ENCODE measurements around the gene TMEM245.

The TMEM245 gene

GRCh38 chr9:109003116-109003515 lies 116.6 kb downstream of the TMEM245 start:
- Histone ChIP-seq H3K27me3 (ENCODE audit: control insufficient read depth in 3 of 3, insufficient read depth in 3 of 3, low read depth in 1 of 3, low read length in 3 of 3) (no peaks in the 10 kb centered on the region), H4K91ac (ENCODE audit: low read depth, low read length, poor library complexity) (no peak overlapping the region), H3K4ac (ENCODE audit: low read length) (no peak overlapping the region), H4K8ac (ENCODE audit: low read depth, low read length) (no peak overlapping the region), H3K4me1 (ENCODE audit: control insufficient read depth in 2 of 2, insufficient read depth in 1 of 2, low read depth in 1 of 2, low read length in 2 of 2) (no peaks in the 10 kb centered on the region), H3K9me3 (replicated peaks in 1 of 2; ENCODE audit: control insufficient read depth in 2 of 2, insufficient read depth in 1 of 2, low read depth in 1 of 2, low read length in 2 of 2) (peaks cover 2 to 28% of the 10 kb centered on the region in 2 donors), H2BK120ac (ENCODE audit: low read depth, low read length) (no peak overlapping the region), H2BK12ac (ENCODE audit: low read length) (no peak overlapping the region), H2BK15ac (ENCODE audit: low read length) (no peak overlapping the region), H3K27ac (replicated peaks; ENCODE audit: low read length) (no peak overlapping the region), H2AFZ (ENCODE audit: low read length) (no peak overlapping the region), H3K36me3 (replicated peaks in 1 of 2; ENCODE audit: control insufficient read depth in 2 of 2, insufficient read depth in 2 of 2, low read length in 2 of 2) (peaks cover under 1 to 21% of the 10 kb centered on the region in 2 donors), H3K14ac (ENCODE audit: low read length) (no peak overlapping the region), H3K23ac (ENCODE audit: low read depth, low read length, poor library complexity) (no peak overlapping the region), H3K18ac (ENCODE audit: low read length) (no peak overlapping the region), H3K9ac (ENCODE audit: low read depth, low read length, poor library complexity) (no peak overlapping the region), H2BK5ac (ENCODE audit: low read length) (no peak overlapping the region), H3K79me1 (ENCODE audit: low read depth, low read length) (no peaks in the 10 kb centered on the region), H3K4me2 (ENCODE audit: insufficient read depth, low read length, poor library complexity, severe bottlenecking) (no peak overlapping the region), H2AK5ac (ENCODE audit: low read depth, low read length) (no peak overlapping the region), H3K4me3 (ENCODE audit: low read length in 2 of 2) (no peak overlapping the region)
- no CpG with 5 or more reads among the region's 2 CpGs for whole genome bisulfite sequencing, 2 donors (ENCODE audit: extremely low coverage in 2 of 2, insufficient read length in 2 of 2, insufficient replicate concordance in 1 of 2)
- DNase-seq (ENCODE audit: low spot score): no peak

- Histone ChIP-seq H3K4ac (ENCODE audit: low read length) (no peak overlapping the region), H2BK120ac (ENCODE audit: low read depth, low read length) (no peak overlapping the region), H2AFZ (ENCODE audit: low read length) (no peak overlapping the region), H2BK5ac (ENCODE audit: low read length) (no peak overlapping the region), H3K23ac (ENCODE audit: low read depth, low read length, poor library complexity) (no peak overlapping the region), H4K8ac (ENCODE audit: low read depth, low read length) (no peak overlapping the region), H3K4me1 (ENCODE audit: control insufficient read depth in 2 of 2, insufficient read depth in 1 of 2, low read depth in 1 of 2, low read length in 2 of 2) (no peaks in the 10 kb centered on the region), H2AK5ac (ENCODE audit: low read depth, low read length) (no peak overlapping the region), H3K27ac (replicated peaks; ENCODE audit: low read length) (no peak overlapping the region), H3K36me3 (replicated peaks in 1 of 2; ENCODE audit: control insufficient read depth in 2 of 2, insufficient read depth in 2 of 2, low read length in 2 of 2) (peaks cover 2 to 30% of the 10 kb centered on the region in 2 donors), H3K18ac (ENCODE audit: low read length) (no peak overlapping the region), H3K27me3 (ENCODE audit: control insufficient read depth in 3 of 3, insufficient read depth in 3 of 3, low read depth in 1 of 3, low read length in 3 of 3) (no peaks in the 10 kb centered on the region), H3K14ac (ENCODE audit: low read length) (no peak overlapping the region), H3K79me1 (ENCODE audit: low read depth, low read length) (no peaks in the 10 kb centered on the region), H2BK12ac (ENCODE audit: low read length) (no peak overlapping the region), H4K91ac (ENCODE audit: low read depth, low read length, poor library complexity) (no peak overlapping the region), H3K4me2 (ENCODE audit: insufficient read depth, low read length, poor library complexity, severe bottlenecking) (no peak overlapping the region), H2BK15ac (ENCODE audit: low read length) (no peak overlapping the region), H3K9me3 (replicated peaks in 1 of 2; ENCODE audit: control insufficient read depth in 2 of 2, insufficient read depth in 1 of 2, low read depth in 1 of 2, low read length in 2 of 2) (peaks cover 2 to 28% of the 10 kb centered on the region in 2 donors), H3K4me3 (ENCODE audit: low read length in 2 of 2) (no peak overlapping the region), H3K9ac (ENCODE audit: low read depth, low read length, poor library complexity) (no peak overlapping the region)
- no CpG with 5 or more reads among the region's 4 CpGs for WGBS, 2 donors (ENCODE audit: extremely low coverage in 2 of 2, insufficient read length in 2 of 2, insufficient replicate concordance in 1 of 2)
- no peak for DNase-seq (ENCODE audit: low spot score)
Observed at GRCh38 chr9:109002141-109002540, 117.6 kb downstream of the TMEM245 start.

- peaks cover 2 to 28% of the 10 kb centered on the region in 2 donors for H3K9me3 ChIP-seq (replicated peaks in 1 of 2; ENCODE audit: control insufficient read depth in 2 of 2, insufficient read depth in 1 of 2, low read depth in 1 of 2, low read length in 2 of 2)
- H3K36me3 ChIP-seq (replicated peaks in 1 of 2; ENCODE audit: control insufficient read depth in 2 of 2, insufficient read depth in 2 of 2, low read length in 2 of 2): peaks cover 2 to 37% of the 10 kb centered on the region in 2 donors
- no peaks in the 10 kb centered on the region for H3K4me1 ChIP-seq (ENCODE audit: control insufficient read depth in 2 of 2, insufficient read depth in 1 of 2, low read depth in 1 of 2, low read length in 2 of 2)
- H2AK5ac ChIP-seq (ENCODE audit: low read depth, low read length): no peak overlapping the region
- no peak overlapping the region for H3K18ac ChIP-seq (ENCODE audit: low read length)
- H3K23ac ChIP-seq (ENCODE audit: low read depth, low read length, poor library complexity): no peak overlapping the region
- whole genome bisulfite sequencing, 2 donors (ENCODE audit: extremely low coverage in 2 of 2, insufficient read length in 2 of 2, insufficient replicate concordance in 1 of 2): no CpG with 5 or more reads among the region's 1 CpG
- H3K4me3 ChIP-seq (ENCODE audit: low read length in 2 of 2): no peak overlapping the region
- no peak overlapping the region for H2BK5ac ChIP-seq (ENCODE audit: low read length)
- H3K27ac ChIP-seq (replicated peaks; ENCODE audit: low read length): no peak overlapping the region
- no peak overlapping the region for H3K4me2 ChIP-seq (ENCODE audit: insufficient read depth, low read length, poor library complexity, severe bottlenecking)
- H2BK12ac ChIP-seq (ENCODE audit: low read length): no peak overlapping the region
- no peaks in the 10 kb centered on the region for H3K79me1 ChIP-seq (ENCODE audit: low read depth, low read length)
- no peak overlapping the region for H4K8ac ChIP-seq (ENCODE audit: low read depth, low read length)
- no peak overlapping the region for H2AFZ ChIP-seq (ENCODE audit: low read length)
- no peak overlapping the region for H2BK15ac ChIP-seq (ENCODE audit: low read length)
- no peak for DNase-seq (ENCODE audit: low spot score)
- no peak overlapping the region for H3K4ac ChIP-seq (ENCODE audit: low read length)
- H3K27me3 ChIP-seq (ENCODE audit: control insufficient read depth in 3 of 3, insufficient read depth in 3 of 3, low read depth in 1 of 3, low read length in 3 of 3): no peaks in the 10 kb centered on the region
- no peak overlapping the region for H4K91ac ChIP-seq (ENCODE audit: low read depth, low read length, poor library complexity)
- no peak overlapping the region for H3K14ac ChIP-seq (ENCODE audit: low read length)
- no peak overlapping the region for H3K9ac ChIP-seq (ENCODE audit: low read depth, low read length, poor library complexity)
- no peak overlapping the region for H2BK120ac ChIP-seq (ENCODE audit: low read depth, low read length)
Observed at GRCh38 chr9:109001275-109001676, 118.5 kb downstream of the TMEM245 start.

- Histone ChIP-seq H2BK12ac (ENCODE audit: low read length) (no peak overlapping the region), H2BK15ac (ENCODE audit: low read length) (no peak overlapping the region), H3K4me1 (ENCODE audit: control insufficient read depth in 2 of 2, insufficient read depth in 1 of 2, low read depth in 1 of 2, low read length in 2 of 2) (no peaks in the 10 kb centered on the region), H3K9ac (ENCODE audit: low read depth, low read length, poor library complexity) (no peak overlapping the region), H3K18ac (ENCODE audit: low read length) (no peak overlapping the region), H4K91ac (ENCODE audit: low read depth, low read length, poor library complexity) (no peak overlapping the region), H3K27ac (replicated peaks; ENCODE audit: low read length) (no peak overlapping the region), H2BK5ac (ENCODE audit: low read length) (no peak overlapping the region), H3K27me3 (ENCODE audit: control insufficient read depth in 3 of 3, insufficient read depth in 3 of 3, low read depth in 1 of 3, low read length in 3 of 3) (no peaks in the 10 kb centered on the region), H4K8ac (ENCODE audit: low read depth, low read length) (no peak overlapping the region), H3K14ac (ENCODE audit: low read length) (no peak overlapping the region), H2BK120ac (ENCODE audit: low read depth, low read length) (no peak overlapping the region), H3K23ac (ENCODE audit: low read depth, low read length, poor library complexity) (no peak overlapping the region), H3K9me3 (replicated peaks in 1 of 2; ENCODE audit: control insufficient read depth in 2 of 2, insufficient read depth in 1 of 2, low read depth in 1 of 2, low read length in 2 of 2) (peaks cover 0 to 6% of the 10 kb centered on the region in 2 donors), H2AFZ (ENCODE audit: low read length) (no peak overlapping the region), H3K4me2 (ENCODE audit: insufficient read depth, low read length, poor library complexity, severe bottlenecking) (no peak overlapping the region), H2AK5ac (ENCODE audit: low read depth, low read length) (no peak overlapping the region), H3K4ac (ENCODE audit: low read length) (no peak overlapping the region), H3K4me3 (ENCODE audit: low read length in 2 of 2) (no peak overlapping the region), H3K79me1 (ENCODE audit: low read depth, low read length) (peaks cover 3% of the 10 kb centered on the region), H3K36me3 (replicated peaks in 1 of 2; ENCODE audit: control insufficient read depth in 2 of 2, insufficient read depth in 2 of 2, low read length in 2 of 2) (peaks cover 2 to 71% of the 10 kb centered on the region in 2 donors)
- DNase-seq (ENCODE audit: low spot score): no peak
- no CpG with 5 or more reads among the region's 1 CpG for WGBS, 2 donors (ENCODE audit: extremely low coverage in 2 of 2, insufficient read length in 2 of 2, insufficient replicate concordance in 1 of 2)
Observed at GRCh38 chr9:108997112-108997511, 122.6 kb downstream of the TMEM245 start.

Data from neuronal stem cell (in vitro differentiated cells).